Measurements from ENCODE around the gene RAD51B. TPM values are rescaled to one million over a fixed set of nuclear protein-coding genes. Genes with fewer than 3 reads are reported as not detected.

RAD51B gene
- total RNA-seq, 1 experiment from 2014 or later, result 29.9 TPM

DNA sequence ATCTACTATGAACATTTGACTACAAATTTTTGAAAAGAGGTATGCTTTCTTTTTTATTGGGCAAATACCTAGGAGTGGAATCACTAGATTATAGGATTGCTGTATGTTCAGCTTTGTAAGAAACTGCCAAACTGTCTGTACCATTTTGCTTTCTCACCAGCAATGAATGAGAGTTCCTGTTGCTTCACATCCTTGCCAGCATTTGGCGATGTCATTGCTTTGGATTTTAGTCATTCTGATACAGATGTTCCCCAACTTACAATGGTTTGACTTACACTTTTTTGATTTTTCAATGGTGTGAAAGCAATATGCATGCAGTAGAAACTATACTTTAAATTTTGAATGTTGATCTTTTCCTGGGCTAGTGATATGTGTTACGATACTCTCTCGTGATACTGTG lies 328.7 kb downstream of the RAD51B start:
- Histone ChIP-seq H3K9me3 (ENCODE audit: insufficient read depth, low read depth) (peaks cover 28% of the 10 kb centered on the region), H3K4me2 (no peak overlapping the region), H3F3A (ENCODE audit: insufficient read depth, low read depth) (peaks cover 22% of the 10 kb centered on the region), H3K79me2 (ENCODE audit: low read depth) (no peaks in the 10 kb centered on the region), H2AFZ (no peak overlapping the region), H3K27ac (peak overlapping the region; percentile 90; the same call in 1 of the 2 replicates), H3K4me3 (no peak overlapping the region), H3K4me1 (replicated peaks; ENCODE audit: insufficient read depth) (peaks cover 27% of the 10 kb centered on the region), H4K20me1 (ENCODE audit: insufficient read depth) (no peaks in the 10 kb centered on the region), H3K27me3 (ENCODE audit: insufficient read depth, low read depth) (no peaks in the 10 kb centered on the region), H3K36me3 (ENCODE audit: low read depth) (no peaks in the 10 kb centered on the region), H3K9me2 (ENCODE audit: insufficient read depth) (no peaks in the 10 kb centered on the region; the same call in 1 of the 2 replicates)
- CTCF ChIA-PET, result no interaction called here
- POLR2A ChIA-PET (ENCODE audit: unreplicated experiment), result no interaction called here
- intact Hi-C loops (cut with micrococcal nuclease; ENCODE audit: unreplicated experiment), result loop anchor here (10.0 kb wide), 2 partner anchors 317 to 397 kb away; no protein-coding TSS in a partner anchor
- BruUV-seq (replicated peaks), result no TSS peak
- TF ChIP-seq EZH2 (IDR thresholded peaks at IDR 0.05; ENCODE audit: low read depth), result no peak
- TF ChIP-seq, protein P1, sequence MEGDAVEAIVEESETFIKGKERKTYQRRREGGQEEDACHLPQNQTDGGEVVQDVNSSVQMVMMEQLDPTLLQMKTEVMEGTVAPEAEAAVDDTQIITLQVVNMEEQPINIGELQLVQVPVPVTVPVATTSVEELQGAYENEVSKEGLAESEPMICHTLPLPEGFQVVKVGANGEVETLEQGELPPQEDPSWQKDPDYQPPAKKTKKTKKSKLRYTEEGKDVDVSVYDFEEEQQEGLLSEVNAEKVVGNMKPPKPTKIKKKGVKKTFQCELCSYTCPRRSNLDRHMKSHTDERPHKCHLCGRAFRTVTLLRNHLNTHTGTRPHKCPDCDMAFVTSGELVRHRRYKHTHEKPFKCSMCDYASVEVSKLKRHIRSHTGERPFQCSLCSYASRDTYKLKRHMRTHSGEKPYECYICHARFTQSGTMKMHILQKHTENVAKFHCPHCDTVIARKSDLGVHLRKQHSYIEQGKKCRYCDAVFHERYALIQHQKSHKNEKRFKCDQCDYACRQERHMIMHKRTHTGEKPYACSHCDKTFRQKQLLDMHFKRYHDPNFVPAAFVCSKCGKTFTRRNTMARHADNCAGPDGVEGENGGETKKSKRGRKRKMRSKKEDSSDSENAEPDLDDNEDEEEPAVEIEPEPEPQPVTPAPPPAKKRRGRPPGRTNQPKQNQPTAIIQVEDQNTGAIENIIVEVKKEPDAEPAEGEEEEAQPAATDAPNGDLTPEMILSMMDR (conservative IDR thresholded peaks at IDR 0.05), result no peak
- no peak for DNase-seq

- CTCF ChIA-PET, result no interaction called here
- H3K4me2 ChIP-seq, result no peak overlapping the region
- H3K4me3 ChIP-seq, result no peak overlapping the region
- H3K79me2 ChIP-seq (ENCODE audit: low read depth), result no peaks in the 10 kb centered on the region
- intact Hi-C loops (cut with micrococcal nuclease; ENCODE audit: unreplicated experiment), result loop anchor here (10.0 kb wide), 2 partner anchors 316 to 396 kb away; no protein-coding TSS in a partner anchor
- POLR2A ChIA-PET (ENCODE audit: unreplicated experiment), result no interaction called here
- H3K27me3 ChIP-seq (ENCODE audit: insufficient read depth, low read depth), result no peaks in the 10 kb centered on the region
- no peak overlapping the region for H2AFZ ChIP-seq
- no TSS peak for BruUV-seq (replicated peaks)
- peaks cover 27% of the 10 kb centered on the region for H3K4me1 ChIP-seq (replicated peaks; ENCODE audit: insufficient read depth)
- no peaks in the 10 kb centered on the region for H4K20me1 ChIP-seq (ENCODE audit: insufficient read depth)
- no peak for DNase-seq
- peaks cover 22% of the 10 kb centered on the region for H3F3A ChIP-seq (ENCODE audit: insufficient read depth, low read depth)
- H3K36me3 ChIP-seq (ENCODE audit: low read depth), result no peaks in the 10 kb centered on the region
- H3K9me2 ChIP-seq (ENCODE audit: insufficient read depth), result no peaks in the 10 kb centered on the region; the same call in 1 of the 2 replicates
- H3K27ac ChIP-seq, result no peak overlapping the region
- peaks cover 33% of the 10 kb centered on the region for H3K9me3 ChIP-seq (ENCODE audit: insufficient read depth, low read depth)
- no peak for TF ChIP-seq EZH2 (IDR thresholded peaks at IDR 0.05; ENCODE audit: low read depth)
- TF ChIP-seq, protein P1 (conservative IDR thresholded peaks at IDR 0.05), result no peak
These were observed 329.2 kb downstream of the RAD51B start for GRCh38 chr14:68148763-68149162.

DNA sequence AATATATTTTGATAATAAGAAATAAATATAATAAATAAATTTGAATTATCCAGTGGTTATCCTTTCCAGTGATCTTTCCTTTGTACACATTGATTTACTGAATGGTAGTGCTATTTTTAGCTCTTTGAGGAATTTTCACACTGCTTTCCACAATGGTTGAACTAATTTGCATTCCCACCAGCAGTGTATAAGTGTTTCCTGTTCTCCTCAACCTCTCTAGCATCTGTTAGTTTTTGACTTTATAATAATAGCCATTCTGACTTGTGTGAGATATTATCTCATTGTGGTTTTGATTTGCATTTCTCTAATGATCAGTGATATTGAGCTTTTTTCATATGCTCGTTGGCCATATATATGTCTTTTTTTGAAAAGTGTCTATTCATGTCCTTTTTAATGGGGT lies 333.7 kb downstream of the RAD51B start:
- H3K36me3 ChIP-seq (ENCODE audit: low read depth), result no peaks in the 10 kb centered on the region
- no peak overlapping the region for H2AFZ ChIP-seq
- no peaks in the 10 kb centered on the region for H4K20me1 ChIP-seq (ENCODE audit: insufficient read depth)
- intact Hi-C loops (cut with micrococcal nuclease; ENCODE audit: unreplicated experiment), result no loop called here
- no peak overlapping the region for H3K27ac ChIP-seq
- no peaks in the 10 kb centered on the region for H3K27me3 ChIP-seq (ENCODE audit: insufficient read depth, low read depth)
- no peak for DNase-seq
- TF ChIP-seq, protein P1 (conservative IDR thresholded peaks at IDR 0.05), result no peak
- TF ChIP-seq EZH2 (IDR thresholded peaks at IDR 0.05; ENCODE audit: low read depth), result no peak
- CTCF ChIA-PET, result no interaction called here
- H3K4me2 ChIP-seq, result no peak overlapping the region
- no peaks in the 10 kb centered on the region for H3K79me2 ChIP-seq (ENCODE audit: low read depth)
- POLR2A ChIA-PET (ENCODE audit: unreplicated experiment), result no interaction called here
- BruUV-seq (replicated peaks), result no TSS peak
- H3K9me2 ChIP-seq (ENCODE audit: insufficient read depth), result no peaks in the 10 kb centered on the region
- H3K4me3 ChIP-seq, result no peak overlapping the region
- H3K9me3 ChIP-seq (ENCODE audit: insufficient read depth, low read depth), result peaks cover 31% of the 10 kb centered on the region
- 0 out of 2 replicates have a peak, but pooled peaks cover 4% of the 10 kb centered on the region for H3F3A ChIP-seq (ENCODE audit: insufficient read depth, low read depth)
- H3K4me1 ChIP-seq (replicated peaks; ENCODE audit: insufficient read depth), result peaks cover 8% of the 10 kb centered on the region; the same call in 1 of the 2 replicates
